Prostate gland (tissue), 2 donors: ENCODE data around the gene JMJD7.

ENCODE experiments used
- CTCF ChIP-seq, 4 experiments: fragments of 200-600 bp in 2 of 4; fragments of 450-650 bp in 2 of 4; sonication (generic) in 2 of 4; IDR thresholded peaks; 1 replicate in 3 of 4; 2 replicates in 1 of 4; pipeline ENCODE4 v1.5.1; 2016 to 2019; ENCODE audit warnings: antibody characterized with exemption in 4 of 4, mild to moderate bottlenecking in 2 of 4, moderate library complexity in 2 of 4
- POLR2A ChIP-seq: fragments of 450-650 bp; IDR thresholded peaks from one replicate; pipeline ENCODE4 v1.6.1; 2016; ENCODE audit warnings: antibody characterized with exemption, mild to moderate bottlenecking

GRCh38 chr15:41827290-41827879 lies 507 bp upstream of the JMJD7 start:
- TF ChIP-seq CTCF (IDR thresholded peaks at IDR 0.05) (peak in 1 of 4 experiments; percentile 19), POLR2A (no peak)
